HT-29 (cell line): ENCODE results near the gene LRRC17. TPM values are rescaled to one million over a fixed set of nuclear protein-coding genes. Genes with fewer than 3 reads are reported as not detected.

Experiments used
- DNase-seq: peaks from one replicate; pipeline ENCODE4 v3.0.0-alpha.2; 2015; ENCODE audit warnings: low spot score
- total RNA-seq: library from RNA; depleted of rRNA; stranded (reverse); fragments of >200 nt; shearing (Covaris generic); gene quantifications from 2 replicates; pipeline ENCODE4 v1.2.3, GENCODE V29; 2014; rRNA removed

LRRC17 gene
- total RNA-seq, 1 experiment from 2014 or later: not detected

DNA sequence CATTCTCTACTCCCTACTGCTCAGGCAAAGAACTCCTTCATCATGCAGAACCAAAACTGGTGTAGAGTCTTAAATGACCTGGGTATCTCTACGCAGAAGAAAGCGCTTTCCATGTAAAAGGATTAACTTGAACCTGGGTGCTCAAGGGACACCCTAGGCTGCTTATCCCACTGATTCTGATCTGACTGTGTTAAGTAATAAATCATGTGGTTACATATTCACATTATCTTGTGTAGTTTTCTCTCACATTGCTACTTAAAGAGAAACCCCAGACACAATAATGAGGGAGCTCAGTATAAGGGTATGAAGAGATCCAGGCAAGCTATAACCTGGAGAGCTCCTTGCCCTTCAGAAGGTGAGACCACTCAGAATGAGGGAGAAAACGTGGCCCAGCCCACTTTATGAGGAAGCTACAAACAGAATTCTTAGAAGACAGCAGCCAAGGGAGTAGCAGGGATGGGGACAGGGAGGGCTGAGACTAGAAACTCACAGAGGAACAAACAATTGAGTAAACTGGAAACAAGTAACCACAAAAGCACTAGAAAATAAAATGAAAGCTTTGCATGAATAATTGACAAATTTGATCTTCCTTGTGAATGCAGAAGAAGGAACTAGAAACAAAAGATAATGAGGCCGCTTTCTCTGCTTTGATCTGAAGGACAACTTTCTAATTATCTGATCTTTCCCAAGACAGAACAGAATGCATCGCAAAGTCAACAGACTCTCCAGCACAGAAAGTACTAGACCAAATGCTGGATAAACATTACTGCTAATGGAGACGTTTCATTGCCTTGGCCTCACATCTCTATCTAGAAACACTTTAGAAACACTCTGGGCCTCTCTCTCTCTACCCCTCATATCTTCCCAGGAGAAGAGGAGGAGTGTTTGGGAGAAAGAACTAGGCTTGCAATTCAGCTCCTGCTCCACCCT, 76.1 kb downstream of the LRRC17 start:
- DNase-seq: peak; percentile 27

DNA sequence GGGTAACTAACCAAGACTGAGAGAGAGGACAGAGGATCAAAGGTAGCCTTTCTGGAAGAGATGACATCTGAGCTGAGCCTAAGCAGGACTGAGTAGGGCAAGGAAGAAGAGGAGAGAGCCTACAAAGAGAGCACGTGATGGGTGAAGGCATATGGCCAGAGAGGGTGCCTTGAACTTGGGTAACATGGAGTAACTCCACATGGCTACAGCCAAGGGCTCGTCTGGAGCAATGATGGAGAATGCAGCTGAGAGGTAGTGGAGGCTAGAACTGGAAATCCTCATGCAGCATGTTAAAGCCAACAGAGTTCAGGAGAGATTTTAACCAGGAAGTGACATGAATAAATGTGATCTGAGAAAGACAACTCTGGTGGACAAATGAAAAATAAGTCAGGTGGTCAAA, 77.8 kb downstream of the LRRC17 start:
- DNase-seq: no peak

DNA sequence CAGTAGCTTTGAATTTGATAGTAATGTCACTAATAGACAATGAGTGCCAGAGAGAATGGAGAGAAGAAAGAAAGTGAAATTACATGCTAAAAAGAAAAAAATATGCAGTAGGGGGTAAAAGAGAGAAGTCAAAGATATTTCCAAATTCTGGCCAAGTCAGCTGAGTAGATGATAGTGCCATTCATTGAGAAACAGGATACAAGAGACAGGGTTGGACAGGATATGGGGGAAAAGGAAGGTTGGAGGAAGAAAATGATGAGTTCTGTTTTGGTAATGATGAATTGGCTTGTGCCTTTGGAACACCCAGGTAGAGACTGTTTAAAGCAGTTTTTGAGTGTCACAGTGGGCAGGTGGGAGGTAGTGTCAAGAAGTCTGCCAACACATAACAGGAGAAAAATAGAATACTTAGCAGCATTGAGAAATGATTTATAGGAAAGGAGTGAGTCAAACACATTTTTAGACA, 78.3 kb downstream of the LRRC17 start:
- DNase-seq: no peak

DNA sequence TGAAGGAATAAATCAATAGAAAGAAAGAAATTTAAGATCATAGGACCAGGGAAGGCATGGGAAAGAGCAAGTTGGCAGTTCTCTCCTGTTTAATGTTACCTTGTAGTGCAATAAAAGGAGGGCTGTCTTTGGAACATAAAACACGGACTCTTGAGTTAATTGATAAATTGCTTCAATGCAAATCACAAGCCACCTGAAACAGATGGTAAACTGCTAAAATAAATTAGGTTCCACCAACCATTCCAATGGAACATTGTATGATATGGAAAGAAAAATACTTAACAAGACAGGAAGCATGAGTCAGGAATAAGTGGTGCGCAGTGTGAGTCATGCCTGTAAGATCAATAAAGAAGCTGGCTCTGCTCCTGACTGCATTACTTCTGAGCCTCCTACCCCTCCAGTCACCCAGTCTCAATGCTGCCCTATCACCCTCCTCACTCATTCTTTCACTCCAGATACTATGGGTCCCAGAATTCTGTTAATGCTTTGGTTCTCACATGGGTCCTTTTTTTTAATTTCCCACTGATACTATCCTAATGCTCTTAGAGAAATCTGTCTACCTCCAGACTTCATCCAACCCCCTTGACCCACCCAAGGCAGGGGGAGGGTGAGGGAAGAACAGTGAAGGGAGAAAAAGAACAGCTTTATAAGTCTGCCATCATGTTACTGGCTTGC, 78.9 kb downstream of the LRRC17 start:
- DNase-seq: peak; percentile 95

DNA sequence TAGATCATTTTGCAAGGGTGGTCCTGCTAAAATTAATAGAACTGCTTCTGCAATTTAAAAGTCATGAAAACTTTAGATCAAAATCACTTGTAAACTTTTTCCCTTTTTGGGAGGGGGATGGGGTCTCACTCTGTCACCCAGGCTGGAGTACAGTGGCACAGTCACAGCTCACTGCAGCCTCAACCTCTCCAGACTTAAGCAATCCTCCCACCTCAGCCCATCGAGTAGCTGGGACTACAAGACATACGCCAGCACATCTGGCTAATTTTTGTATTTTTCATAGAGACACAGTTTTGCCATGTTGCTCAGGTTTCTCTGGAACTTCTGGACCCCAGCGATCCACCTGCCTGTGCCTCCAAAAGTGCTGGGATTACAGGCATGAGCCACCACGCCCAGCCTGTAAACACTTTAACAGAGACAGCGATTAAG, 79.7 kb downstream of the LRRC17 start:
- no peak for DNase-seq

DNA sequence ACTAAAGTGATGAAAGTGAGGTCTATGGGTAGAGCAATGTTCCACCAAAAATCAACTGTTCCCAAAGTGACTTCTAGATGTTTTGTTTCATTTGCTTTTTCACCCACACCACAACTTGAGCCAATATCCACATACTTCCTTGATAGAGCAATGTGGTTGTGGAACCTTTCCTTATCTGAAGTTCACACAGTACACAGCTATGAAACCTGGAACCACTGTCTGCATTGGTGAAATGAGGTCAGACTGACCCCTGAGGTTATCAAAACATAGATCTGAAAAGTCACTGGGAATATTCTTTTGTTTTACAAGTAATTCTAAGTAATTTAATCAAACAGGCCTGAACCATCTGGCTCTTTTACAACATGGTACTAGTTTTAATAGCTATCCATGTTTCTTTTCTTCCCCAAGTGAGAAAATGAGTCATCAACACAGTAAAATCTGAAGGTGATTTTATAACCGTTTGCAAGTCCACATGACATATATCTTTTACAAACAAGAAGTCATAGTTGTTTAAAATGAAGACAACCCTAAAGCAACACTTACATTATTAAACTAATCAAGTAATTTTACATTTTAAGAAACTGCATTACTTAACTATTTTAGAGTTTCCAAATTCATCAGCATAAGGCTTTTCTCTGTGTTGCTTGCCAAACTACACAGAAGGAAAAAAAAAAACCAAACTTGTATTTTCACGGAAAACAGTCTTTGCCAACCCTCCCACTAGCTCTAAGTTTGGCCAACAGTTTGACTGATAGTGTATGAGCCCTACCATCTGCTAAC, 80.3 kb downstream of the LRRC17 start:
- peak; percentile 82 for DNase-seq

DNA sequence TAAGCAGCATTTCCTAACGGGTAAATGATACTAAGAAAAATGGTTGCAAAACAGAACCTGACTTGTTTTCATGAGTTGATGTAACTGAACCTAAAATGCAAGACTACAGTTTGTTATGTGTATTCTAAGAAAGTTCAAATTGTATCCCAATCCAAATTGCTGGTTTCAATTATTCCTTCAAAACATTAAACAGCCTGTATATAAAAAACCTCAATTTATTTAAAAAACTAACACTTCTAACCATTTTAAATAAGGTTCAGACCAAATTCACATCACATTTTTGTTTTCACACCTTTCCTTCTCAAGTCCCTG, 80.9 kb downstream of the LRRC17 start:
- DNase-seq: no peak

DNA sequence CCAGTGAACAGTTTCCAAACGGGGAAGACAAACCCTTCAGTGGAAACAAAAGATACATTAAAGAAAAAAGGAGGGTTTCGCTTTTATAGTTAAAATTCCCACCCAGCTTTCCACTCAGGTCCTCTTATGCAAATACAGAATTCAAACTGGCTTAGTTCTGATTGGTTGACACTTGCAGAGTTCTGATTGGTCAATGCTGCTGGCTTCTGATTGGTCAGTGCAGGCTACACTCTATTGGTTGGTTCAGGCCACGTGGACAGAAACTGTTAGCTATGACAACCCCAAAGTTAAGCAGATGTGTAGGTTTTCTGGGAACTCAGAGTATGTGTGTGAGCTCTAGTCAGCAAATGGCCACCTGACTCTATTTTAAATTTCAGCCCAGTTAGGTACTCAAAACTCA, 81.8 kb downstream of the LRRC17 start:
- no peak for DNase-seq

Other genes starting within 250 kb of the LRRC17 start
- 2.8 and 4.2 TPM in 2 replicates for gene POLR2J2, start 241.3 kb upstream of the LRRC17 start, total RNA-seq
- 12.0 and 19.6 TPM in 2 replicates for gene FAM185A, start 164.0 kb upstream of the LRRC17 start, total RNA-seq
- gene FBXL13, start 161.8 kb downstream of the LRRC17 start, total RNA-seq: 0.16 and 0.48 TPM in 2 replicates
- 40.7 and 41.2 TPM in 2 replicates for gene ARMC10, start 162.1 kb downstream of the LRRC17 start, total RNA-seq
- 4.8 and 6.9 TPM in 2 replicates for gene NAPEPLD, start 236.1 kb downstream of the LRRC17 start, total RNA-seq